Measurements from ENCODE around the gene RBMS3.

The RBMS3 gene

DNA sequence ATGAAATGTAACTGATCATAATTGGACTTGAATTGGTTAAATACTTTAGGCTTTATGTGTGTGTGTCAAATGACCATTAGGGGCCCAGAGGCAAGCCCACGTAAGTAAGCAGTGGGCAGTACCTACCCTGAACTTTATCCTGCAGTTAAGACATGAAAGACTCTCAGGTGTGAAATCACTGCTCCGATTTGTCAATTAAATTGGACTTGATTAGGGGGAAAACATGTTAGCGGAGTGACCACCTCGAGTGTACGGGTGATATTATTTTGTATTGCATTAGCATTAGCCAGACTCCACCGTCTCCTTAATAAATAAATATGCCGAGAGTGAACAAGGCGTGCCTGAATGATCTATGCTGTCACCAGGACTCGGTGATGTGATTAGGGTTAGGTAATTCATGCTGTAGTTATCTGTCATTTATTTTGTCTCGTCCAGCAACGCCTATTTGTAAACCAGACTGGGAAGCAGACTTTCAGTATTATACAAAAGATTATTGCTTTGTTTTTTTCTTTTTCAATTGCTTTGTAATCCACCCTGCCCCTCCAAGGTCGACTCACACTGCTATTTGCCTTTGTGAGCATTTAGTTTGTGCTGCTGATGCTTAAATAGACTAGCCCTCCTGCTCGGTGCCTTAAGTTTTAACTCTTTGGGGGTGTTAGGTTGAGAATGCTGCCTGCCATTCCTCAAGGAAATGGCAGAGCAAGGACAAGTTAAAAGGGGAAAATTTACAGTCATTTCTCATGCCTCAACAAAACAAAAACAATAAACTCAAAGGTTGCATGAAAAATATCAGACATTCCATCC lies 1.8 kb downstream of the RBMS3 start:
- no peak overlapping the region for H3K4me3 ChIP-seq (ENCODE audit: low read depth, low read length)
- TF ChIP-seq, protein P1, sequence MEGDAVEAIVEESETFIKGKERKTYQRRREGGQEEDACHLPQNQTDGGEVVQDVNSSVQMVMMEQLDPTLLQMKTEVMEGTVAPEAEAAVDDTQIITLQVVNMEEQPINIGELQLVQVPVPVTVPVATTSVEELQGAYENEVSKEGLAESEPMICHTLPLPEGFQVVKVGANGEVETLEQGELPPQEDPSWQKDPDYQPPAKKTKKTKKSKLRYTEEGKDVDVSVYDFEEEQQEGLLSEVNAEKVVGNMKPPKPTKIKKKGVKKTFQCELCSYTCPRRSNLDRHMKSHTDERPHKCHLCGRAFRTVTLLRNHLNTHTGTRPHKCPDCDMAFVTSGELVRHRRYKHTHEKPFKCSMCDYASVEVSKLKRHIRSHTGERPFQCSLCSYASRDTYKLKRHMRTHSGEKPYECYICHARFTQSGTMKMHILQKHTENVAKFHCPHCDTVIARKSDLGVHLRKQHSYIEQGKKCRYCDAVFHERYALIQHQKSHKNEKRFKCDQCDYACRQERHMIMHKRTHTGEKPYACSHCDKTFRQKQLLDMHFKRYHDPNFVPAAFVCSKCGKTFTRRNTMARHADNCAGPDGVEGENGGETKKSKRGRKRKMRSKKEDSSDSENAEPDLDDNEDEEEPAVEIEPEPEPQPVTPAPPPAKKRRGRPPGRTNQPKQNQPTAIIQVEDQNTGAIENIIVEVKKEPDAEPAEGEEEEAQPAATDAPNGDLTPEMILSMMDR (IDR thresholded peaks at IDR 0.05; ENCODE audit: borderline replicate concordance, insufficient read depth, low read depth, low read length): no peak

DNA sequence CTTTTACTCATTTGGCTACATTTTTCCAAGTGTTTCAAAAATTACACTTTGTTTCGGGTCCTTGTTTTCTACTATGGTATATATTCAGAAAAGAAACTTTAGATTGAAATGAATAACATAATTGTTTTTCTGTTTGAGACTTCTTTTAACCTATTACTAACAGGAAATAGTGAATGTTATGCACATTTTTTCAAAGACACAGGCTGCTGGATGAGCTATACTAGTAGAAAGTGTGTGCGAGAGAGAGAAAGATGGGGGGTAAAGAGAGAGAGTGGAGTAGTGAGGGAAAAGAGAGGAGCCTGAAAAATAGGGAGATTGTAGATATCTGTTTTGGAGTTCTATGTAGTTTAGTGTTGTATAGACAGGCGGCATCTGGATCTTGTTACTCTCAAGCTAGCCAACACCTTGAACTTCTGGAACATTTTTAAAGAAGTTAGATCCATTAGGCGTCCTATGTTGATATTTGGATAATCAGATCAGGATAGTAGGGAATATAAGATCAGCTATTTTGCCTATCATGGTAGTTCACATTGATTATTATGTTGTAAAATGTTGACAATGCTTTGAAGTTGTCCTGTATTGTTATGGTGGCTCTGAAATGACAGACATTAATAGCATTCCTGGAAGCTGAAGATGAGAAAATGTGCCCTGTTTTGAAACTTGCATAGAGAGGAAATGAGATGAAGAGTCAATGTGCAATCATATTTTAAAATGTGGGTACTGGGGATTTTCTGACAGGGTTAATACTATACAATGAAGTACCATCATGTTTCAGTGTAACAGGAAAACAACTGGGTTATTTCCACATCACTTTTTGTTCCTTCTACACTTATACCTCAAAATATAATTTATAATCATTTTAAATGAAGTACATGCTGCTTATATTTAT lies 2.6 kb downstream of the RBMS3 start:
- TF ChIP-seq, protein P1 (IDR thresholded peaks at IDR 0.05; ENCODE audit: borderline replicate concordance, insufficient read depth, low read depth, low read length): no peak
- H3K4me3 ChIP-seq (ENCODE audit: low read depth, low read length): no peak overlapping the region

DNA sequence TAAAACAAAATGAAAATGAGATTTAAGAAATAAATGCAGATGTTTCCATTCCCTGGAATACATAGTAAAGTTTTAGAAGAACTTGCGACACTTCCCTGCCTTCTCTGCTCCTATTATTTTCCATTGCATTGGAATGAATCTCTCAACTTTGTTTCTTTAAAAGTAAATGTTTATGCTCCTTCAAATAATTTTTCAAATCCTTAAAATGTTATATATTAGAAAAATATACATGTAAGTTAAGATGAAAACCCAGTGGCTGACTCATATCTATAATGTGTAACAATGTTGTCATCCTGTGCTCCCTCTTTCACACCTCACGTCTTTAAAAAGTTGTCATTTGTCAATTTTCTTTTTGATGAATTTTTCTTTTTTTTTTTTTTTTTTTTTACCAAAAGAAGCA lies 3.6 kb downstream of the RBMS3 start:
- TF ChIP-seq, protein P1 (IDR thresholded peaks at IDR 0.05; ENCODE audit: borderline replicate concordance, insufficient read depth, low read depth, low read length): no peak
- no peak overlapping the region for H3K4me3 ChIP-seq (ENCODE audit: low read depth, low read length)

DNA sequence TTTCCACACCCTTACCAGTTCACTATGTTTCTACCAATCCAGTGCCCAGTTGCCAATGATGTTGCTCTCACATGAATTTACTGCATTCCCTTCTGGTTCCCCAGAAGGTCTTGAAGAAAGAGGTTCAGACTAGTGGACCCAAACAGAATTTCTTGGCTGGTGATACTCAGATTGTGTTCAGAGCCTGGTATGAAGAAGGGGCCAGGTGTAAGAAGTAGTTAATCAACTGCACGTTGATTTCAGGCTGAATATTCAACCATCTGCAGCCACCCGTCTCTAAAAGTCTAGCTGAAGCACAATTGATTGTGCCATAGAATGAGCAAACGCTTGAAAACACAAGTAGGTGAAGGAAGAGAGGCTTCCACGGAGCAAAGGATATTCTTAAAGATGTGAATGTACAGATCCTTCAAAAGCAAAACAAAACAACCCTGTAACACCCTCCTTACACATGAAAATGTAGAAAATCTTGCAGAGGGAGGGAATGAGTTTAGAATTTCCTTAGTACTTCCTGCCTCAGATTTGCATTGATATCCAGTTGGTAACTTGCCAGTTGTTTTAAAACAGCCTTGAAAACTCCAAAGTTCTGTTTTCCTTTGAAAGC lies 4.7 kb downstream of the RBMS3 start:
- no peak overlapping the region for H3K4me3 ChIP-seq (ENCODE audit: low read depth, low read length)
- TF ChIP-seq, protein P1 (IDR thresholded peaks at IDR 0.05; ENCODE audit: borderline replicate concordance, insufficient read depth, low read depth, low read length): no peak

DNA sequence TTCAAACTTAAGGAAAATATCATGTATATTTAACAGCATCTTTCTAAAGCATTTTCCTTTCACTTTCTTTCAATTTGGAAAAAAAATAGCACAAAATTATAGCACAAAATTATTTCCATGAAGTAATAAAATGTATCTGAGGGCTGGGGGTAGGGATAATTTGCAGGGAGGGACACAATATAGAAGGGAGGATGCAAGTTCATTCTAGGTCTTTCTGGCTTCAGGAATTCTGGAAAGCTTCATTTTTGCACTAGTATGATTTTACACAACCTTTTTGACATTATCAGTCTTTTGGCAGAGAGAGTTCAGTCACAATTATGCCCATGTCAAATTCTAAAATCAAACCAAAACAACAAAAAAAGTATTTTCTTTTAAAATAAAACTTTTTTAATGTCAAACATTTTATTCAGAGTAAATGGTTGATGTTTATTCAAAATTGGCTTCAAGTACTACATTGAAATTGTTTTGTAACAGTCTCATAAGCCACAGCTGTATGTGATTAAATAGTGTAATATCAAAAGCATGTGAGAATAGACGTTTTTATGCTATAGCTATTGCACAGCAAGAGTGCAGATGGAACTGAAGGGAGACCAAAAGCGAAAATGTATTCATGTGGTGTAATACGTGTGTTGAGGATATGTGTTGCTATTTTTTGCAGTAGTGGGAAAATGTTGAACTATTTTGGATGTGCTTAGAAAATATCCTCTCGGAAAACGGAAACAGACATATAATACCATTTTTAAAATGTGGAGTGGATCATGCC lies 5.8 kb downstream of the RBMS3 start:
- H3K4me3 ChIP-seq (ENCODE audit: low read depth, low read length): no peak overlapping the region
- TF ChIP-seq, protein P1 (IDR thresholded peaks at IDR 0.05; ENCODE audit: borderline replicate concordance, insufficient read depth, low read depth, low read length): no peak

DNA sequence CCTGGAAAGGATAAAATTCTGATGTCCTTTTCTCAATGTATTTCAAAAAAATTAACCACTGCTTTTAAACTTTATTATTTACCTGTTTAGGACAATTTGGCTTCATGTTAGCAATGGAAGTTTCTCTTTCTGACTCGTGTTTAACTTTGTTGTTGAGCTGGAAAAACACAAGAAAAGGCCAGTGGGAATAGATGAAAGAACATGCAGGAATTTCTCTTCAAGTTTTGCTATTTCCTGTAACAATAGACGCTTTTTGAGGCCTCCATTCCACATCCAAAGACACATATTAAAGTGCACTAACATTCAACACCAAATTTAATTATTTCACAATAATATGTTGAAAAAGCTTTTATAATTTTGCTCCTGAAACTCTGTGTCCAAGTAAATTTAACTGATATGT lies 9.7 kb downstream of the RBMS3 start:
- TF ChIP-seq, protein P1 (IDR thresholded peaks at IDR 0.05; ENCODE audit: borderline replicate concordance, insufficient read depth, low read depth, low read length): no peak
- H3K4me3 ChIP-seq (ENCODE audit: low read depth, low read length): no peak overlapping the region

All from GM12875 (cell line).